GM19455 (cell line): ENCODE results near the gene FLVCR1.
A peak's percentile ranks its signal among the peaks of the same experiment; 100 is the strongest.
"Not testable (repeated sequence)": the region's sequence is repeated elsewhere in the genome, so short reads cannot be mapped to it uniquely, and the experiment has no call there.

Experiments
- ATAC-seq: cut with Tn5 transposase; IDR thresholded peaks from one replicate; pipeline ENCODE4 v1.9.1; 2021; ENCODE audit not compliant: unreplicated experiment

Gene FLVCR1

GRCh38 chr1:212857992-212858460 is at the start of gene FLVCR1:
Gene FLVCR1 (plus strand): TSS chr1:212858275. CDS start chr1:212858453, 178 bp downstream.
- ATAC-seq, result peak; percentile 97

DNA sequence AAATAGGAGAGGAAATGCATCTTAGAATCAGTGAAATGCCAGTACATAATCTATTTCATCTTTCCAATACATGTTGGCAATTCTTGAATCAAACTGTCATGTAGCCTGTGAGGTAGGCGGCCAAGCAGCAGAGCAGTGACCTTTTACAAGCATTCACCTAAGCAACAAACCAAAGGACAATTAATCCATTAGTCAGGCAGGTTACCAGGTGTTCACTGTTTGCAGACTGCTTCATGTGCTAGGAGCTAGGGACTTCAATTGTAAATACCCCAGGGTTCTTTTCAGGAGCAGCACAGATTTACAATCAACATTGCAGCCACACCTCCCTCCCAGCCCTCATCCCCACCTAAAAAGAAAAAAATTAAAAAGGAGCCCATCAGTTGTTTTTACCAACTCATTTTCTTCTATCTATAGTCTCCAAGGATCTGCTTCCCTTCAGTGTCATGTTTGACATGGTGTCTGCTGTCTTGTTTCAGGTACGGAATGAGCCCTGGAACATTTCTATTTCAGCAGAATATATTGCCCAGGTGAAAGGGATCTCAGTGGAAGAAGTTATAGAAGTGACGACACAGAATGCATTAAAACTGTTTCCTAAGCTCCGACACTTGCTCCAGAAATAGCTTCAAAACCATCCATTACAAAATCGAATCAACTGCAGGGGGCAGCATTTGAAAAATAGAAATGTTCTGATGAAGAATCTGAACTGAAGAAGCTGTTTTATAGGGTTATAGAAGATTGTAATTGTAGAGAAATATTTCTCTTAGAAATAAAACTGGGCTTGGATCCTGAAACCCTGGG is 43.3 kb upstream of the FLVCR1 start:
- no peak for ATAC-seq

- ATAC-seq, result no peak
Measured at GRCh38 chr1:212816567-212817278, 41.4 kb upstream of the FLVCR1 start.

DNA sequence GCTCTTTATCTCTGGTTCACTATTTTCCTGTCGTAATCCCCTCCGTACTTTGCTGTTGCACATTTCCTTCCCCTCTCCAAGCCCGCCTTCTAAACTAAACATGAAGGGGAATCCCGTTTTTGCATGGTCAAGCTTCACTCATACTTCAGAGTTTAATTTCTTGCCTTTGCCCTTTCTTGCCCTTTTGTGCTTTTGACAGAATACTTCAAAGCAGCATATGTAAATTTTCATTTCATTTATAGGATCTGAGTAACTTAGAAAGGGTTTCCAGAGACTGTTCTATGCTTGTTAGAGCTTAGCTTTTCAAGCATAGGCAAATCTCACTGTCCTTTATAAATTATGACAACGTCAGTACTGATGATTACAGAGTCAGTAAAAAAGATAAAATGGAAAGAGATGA is 38.3 kb upstream of the FLVCR1 start:
- no peak for ATAC-seq

DNA sequence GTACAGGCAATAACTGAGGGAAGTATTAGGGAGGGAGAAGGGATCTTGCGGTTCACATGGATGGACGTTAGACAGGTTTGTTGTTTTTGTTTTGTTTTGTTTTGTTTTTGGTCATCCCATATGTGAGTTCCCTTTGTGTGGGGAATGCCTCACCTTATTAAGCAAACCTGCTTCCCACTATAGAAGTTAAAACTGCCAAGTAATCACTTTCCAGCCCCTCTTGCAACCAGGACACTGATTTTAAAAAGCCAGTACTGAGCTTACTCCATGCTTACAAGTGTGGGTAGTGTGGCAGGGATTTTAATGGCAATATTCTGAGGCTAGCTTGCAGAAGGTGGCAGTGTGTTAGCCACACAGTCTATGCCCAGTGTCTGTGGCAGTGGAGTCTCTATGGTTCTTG is 37.1 kb upstream of the FLVCR1 start:
- no peak for ATAC-seq

DNA sequence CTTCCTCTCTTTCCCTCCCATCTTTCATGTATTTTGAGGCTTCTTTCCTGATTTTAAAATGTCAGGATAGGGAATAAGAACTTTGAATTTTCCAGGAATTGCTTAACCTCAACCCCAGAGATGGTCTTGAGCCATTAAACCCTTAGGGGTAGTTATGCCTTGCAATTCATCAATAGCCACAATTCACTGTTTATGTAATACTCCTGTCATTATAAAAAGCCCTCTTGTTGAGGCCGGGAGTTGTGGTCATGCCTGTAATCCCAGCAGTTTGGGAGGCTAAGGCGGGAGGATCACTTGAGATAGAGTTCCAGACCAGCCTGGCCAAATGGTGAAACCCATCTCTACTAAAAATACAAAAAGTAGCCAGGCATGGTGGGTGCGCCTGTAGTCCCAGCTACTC is 35.1 kb upstream of the FLVCR1 start:
- ATAC-seq, result no peak

DNA sequence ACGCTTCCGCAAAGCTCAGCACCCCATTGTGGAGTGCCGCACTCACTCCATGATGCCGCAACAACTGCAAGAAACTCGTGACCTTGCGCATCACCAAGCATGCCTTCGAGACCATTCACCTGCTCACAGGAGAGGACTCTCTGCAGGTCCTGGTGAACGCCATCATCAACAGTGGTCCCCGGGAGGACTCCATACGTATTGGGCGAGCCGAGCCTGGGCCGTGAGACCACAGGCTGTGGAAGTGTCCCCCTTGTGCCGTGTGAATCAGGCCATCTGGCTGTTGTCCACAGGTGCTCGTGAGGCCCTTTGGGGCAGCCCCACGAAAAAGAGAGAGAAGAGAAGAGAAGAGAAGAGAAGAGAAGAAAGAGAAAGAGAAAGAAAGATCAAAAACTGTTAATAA is 33.9 kb upstream of the FLVCR1 start:
- no peak for ATAC-seq

DNA sequence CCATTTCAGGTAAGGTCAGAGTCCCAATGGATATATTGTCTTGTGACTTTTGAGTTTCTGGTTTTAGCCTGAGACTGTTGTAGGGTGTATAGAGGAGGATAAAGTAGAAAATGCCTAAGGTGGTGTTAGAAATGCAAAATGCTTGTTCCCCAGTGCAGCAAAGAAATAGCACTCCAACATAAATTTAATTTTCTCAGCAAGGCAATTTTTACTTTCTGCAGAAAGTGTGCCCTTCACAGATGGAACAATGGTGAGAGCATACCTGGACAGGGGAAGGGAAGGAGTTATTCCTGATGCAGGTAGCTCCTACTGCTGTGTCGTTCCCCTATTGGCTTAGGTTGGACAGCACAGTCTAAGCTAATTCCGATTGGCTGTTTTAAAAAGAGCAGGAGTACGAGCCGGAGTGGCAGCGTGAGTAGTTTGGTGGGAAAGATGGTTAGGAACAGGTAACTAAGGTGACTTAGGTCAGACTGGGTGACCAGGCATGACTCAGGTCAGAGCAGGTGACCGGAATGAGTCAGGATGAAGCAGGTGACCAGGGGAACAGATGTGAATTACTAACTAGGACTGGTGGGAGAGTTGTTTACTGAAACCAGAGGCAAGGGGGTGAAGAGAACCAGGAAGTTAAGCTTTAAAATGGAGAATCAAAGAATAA is 32.1 kb upstream of the FLVCR1 start:
- ATAC-seq, result no peak

DNA sequence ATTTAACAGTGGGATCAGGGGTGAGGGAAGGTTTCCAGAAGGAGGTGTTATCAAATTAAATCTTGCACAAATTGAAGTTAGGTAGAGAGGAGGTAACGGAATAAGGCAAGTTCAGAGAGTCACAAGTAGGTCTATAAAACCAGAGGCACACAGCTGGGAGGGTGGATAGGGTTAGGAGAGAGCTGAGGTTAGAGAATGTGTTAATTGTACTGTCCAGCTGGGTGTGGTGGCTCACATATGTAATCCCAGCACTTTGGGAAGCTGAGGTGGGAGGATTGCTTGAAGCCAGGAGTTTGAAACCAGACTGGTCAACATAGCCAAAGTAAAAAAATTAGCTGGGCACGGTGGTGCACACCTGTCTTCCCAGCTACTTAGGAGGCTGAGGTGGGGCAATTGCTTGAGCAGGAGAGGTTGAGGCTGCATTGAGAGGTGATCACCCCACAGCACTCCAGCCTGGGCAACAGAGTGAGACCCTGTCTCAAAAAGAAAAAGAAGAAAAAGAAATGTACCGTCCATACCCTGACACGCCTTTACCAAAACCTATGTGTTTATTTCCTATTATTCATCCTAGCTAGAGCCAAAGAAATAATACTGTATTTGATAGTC is 30.8 kb upstream of the FLVCR1 start:
- ATAC-seq, result no peak

DNA sequence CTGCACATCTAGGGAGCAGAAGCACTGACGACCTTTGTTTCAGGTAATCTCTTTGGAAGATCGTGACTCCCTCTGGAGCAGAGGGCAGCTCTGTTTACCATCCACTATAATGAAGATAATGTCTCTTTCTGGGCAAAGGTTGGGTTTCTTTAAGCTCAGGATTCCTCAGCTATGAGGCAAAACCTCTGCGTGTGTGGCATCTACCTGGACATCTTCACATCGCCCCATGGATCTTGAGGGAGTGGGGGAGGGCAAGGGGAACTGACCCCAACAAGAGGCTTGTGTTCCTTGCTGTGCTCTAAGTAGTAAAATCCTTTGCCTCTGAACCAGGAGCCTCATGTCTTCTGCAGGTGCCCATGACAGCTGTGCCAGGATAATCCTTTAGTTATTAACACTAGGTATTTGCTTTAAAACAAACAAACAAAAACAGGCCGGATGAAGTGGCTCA is 30.2 kb upstream of the FLVCR1 start:
- no peak for ATAC-seq

DNA sequence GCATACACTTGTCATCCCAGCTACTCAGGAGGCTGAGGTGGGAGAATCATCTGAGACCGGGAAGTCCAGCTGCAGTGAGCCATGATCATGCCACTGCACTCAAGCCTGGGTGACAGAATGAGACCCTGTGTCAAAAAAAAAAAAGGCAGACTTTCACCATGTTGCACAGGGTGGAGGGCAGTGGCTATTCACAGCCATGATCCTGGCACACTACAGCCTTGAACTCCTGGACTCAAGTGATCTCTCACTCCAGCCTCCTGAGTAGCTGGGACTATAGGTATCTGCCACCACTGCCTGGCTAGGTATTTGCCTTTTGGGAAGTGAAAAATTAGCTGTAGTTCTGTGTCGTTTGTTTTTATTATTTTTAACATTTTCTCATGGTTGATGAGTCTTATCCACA is 29.7 kb upstream of the FLVCR1 start:
- no peak for ATAC-seq

GRCh38 chr1:212833211-212834207 is 24.6 kb upstream of the FLVCR1 start:
- peak; percentile 64 for ATAC-seq

- ATAC-seq, result no peak
Measured at GRCh38 chr1:212838145-212838544, 19.9 kb upstream of the FLVCR1 start.

DNA sequence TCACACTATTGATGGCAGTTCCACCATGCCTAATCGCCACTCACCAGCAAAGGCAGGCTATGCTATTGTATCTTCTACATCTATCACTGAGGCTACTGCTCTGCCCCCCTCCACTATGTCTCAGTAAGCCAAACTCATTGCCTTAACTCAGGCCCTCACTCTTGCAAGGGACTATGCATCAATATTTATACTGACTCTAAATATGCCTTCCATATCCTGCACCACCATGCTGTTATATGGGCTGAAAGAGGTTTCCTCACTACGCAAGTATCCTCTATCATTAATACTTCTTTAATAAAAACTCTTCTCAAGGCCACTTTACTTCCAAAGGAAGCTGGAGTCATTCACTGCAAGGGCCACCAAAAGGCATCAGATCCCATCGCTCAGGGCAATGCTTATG is 13.6 kb upstream of the FLVCR1 start:
- ATAC-seq, result not testable (repeated sequence)

GRCh38 chr1:212847549-212847948 is 10.5 kb upstream of the FLVCR1 start, which contains the start of gene SPATA45:
Gene SPATA45 (minus strand): TSS chr1:212847649. CDS start chr1:212836149, 11,500 bp downstream.
- ATAC-seq, result no peak

GRCh38 chr1:212852105-212852688 is 5.9 kb upstream of the FLVCR1 start:
- ATAC-seq, result no peak

DNA sequence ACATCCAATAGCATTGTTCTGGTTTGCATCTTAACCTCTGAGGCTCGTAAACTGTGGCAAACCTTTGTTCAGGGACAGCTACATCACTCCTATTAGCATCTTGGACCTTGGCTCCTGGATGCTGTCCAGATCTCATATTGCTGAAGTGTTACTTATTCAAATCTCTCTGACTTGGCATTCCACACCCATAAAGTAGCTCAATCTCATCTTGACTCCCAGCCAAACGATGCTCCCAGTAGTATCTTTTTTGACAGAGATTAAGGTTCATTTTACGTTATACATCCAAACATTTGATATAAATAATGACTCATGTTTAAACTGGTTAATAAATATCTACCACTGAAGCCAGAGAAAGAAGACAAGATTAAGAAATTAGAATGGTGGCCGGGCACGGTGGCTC is 4.4 kb upstream of the FLVCR1 start:
- no peak for ATAC-seq

DNA sequence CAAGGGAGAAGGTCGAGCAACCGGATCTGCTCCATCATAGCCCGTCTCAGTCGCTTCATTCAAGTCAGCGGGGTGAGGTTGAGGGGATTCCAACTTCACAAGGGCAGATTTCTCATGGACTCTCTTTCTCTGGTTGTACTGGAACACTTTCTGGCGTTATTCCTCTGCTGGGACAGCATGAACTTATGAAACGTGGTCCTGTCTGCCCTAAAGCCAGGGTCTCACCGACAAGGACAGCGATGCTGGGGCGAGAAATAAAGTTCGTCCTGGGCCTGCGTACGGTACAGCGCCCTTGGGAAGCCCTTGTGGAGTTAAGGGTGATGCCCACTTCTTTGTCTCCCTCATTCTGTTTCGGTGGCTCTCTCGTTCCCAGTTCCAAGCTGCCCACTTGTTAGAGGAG is 1.3 kb upstream of the FLVCR1 start:
- ATAC-seq, result no peak

DNA sequence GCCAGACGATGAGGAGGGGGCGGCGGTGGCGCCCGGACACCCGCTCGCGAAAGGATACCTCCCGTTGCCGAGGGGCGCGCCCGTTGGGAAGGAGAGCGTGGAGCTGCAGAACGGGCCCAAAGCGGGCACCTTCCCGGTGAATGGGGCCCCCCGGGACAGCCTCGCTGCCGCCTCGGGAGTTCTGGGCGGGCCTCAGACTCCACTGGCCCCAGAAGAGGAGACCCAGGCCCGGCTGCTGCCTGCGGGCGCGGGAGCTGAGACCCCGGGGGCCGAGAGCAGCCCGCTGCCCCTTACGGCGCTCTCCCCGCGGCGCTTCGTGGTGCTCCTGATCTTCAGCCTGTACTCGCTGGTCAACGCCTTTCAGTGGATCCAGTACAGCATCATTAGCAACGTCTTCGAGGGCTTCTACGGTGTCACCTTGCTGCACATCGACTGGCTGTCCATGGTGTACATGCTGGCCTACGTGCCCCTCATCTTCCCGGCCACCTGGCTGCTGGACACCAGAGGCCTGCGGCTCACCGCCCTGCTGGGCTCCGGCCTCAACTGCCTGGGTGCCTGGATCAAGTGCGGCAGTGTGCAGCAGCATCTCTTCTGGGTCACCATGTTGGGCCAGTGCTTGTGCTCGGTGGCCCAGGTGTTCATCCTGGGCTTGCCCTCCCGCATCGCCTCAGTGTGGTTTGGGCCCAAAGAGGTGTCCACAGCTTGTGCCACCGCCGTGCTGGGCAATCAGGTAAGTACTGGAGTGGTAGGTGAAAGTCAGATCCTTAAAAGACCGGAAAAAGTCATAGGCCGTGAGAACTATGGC is 588 bp downstream of the FLVCR1 start:
- ATAC-seq, result peak; percentile 27
